ENCODE results near the gene TNFRSF13B.
"Not testable (repeated sequence)": the region's sequence is repeated elsewhere in the genome, so short reads cannot be mapped to it uniquely, and the experiment has no call there.

TNFRSF13B gene

GRCh38 chr17:16923904-16924695, 47.8 kb downstream of the TNFRSF13B start:
- DNase-seq: no peak

GRCh38 chr17:16923097-16923903, 48.6 kb downstream of the TNFRSF13B start:
- DNase-seq: no peak

GRCh38 chr17:16922386-16923096, 49.4 kb downstream of the TNFRSF13B start:
- DNase-seq: no peak

- not testable (repeated sequence) for DNase-seq
Measured at GRCh38 chr17:16921451-16921850, 50.5 kb downstream of the TNFRSF13B start.

GRCh38 chr17:16920628-16921020, 51.3 kb downstream of the TNFRSF13B start:
- no peak for DNase-seq

GRCh38 chr17:16919663-16920627, 52.0 kb downstream of the TNFRSF13B start:
- no peak for DNase-seq

GRCh38 chr17:16918443-16918842, 53.5 kb downstream of the TNFRSF13B start:
- DNase-seq: no peak

GRCh38 chr17:16917671-16918394, 54.1 kb downstream of the TNFRSF13B start:
- DNase-seq: no peak

- no peak for DNase-seq
Measured at GRCh38 chr17:16916557-16916920, 55.4 kb downstream of the TNFRSF13B start.

GRCh38 chr17:16915752-16916556, 56.0 kb downstream of the TNFRSF13B start:
- DNase-seq: peak in 1 of 2 experiments; percentile 11

- no peak for DNase-seq
Measured at GRCh38 chr17:16913463-16913862, 58.5 kb downstream of the TNFRSF13B start.

- no peak for DNase-seq
Measured at GRCh38 chr17:16912021-16912962, 59.6 kb downstream of the TNFRSF13B start.

GRCh38 chr17:16911141-16911937, 60.6 kb downstream of the TNFRSF13B start:
- DNase-seq: no peak

GRCh38 chr17:16910341-16910740, 61.6 kb downstream of the TNFRSF13B start:
- no peak for DNase-seq

- no peak for DNase-seq
Measured at GRCh38 chr17:16909472-16910246, 62.3 kb downstream of the TNFRSF13B start.

- no peak for DNase-seq
Measured at GRCh38 chr17:16908273-16908672, 63.6 kb downstream of the TNFRSF13B start.

- DNase-seq: no peak
Measured at GRCh38 chr17:16906680-16907079, 65.2 kb downstream of the TNFRSF13B start.

All from activated CD4-positive, alpha-beta T cell treated with anti-CD3 and anti-CD28 coated beads, Interleukin-2, amount 50 U/mL, for 4 hours (primary cell).